Activated T-cell treated with anti-CD3 and anti-CD28 coated beads for 24 hours (primary cell): ENCODE results near the gene PCDHGC4.
A peak's percentile ranks its signal among the peaks of the same experiment; 100 is the strongest.

ENCODE experiments used
- DNase-seq: peaks from one replicate; pipeline ENCODE4 v3.0.0-alpha.2; 2020; ENCODE audit warnings: low read depth

The PCDHGC4 gene

GRCh38 chr5:141484641-141485311 lies at the start of gene PCDHGC4:
PCDHGC4 (plus strand) TSS chr5:141485030; CDS start chr5:141485174, 144 bp downstream.
- DNase-seq, result no peak

- no peak for DNase-seq
Observed at GRCh38 chr5:141437221-141437620, 47.6 kb upstream of the PCDHGC4 start.

- DNase-seq, result no peak
Observed at GRCh38 chr5:141439411-141440141, 45.3 kb upstream of the PCDHGC4 start.

- DNase-seq, result no peak
Observed at GRCh38 chr5:141440341-141440740, 44.5 kb upstream of the PCDHGC4 start.

DNA sequence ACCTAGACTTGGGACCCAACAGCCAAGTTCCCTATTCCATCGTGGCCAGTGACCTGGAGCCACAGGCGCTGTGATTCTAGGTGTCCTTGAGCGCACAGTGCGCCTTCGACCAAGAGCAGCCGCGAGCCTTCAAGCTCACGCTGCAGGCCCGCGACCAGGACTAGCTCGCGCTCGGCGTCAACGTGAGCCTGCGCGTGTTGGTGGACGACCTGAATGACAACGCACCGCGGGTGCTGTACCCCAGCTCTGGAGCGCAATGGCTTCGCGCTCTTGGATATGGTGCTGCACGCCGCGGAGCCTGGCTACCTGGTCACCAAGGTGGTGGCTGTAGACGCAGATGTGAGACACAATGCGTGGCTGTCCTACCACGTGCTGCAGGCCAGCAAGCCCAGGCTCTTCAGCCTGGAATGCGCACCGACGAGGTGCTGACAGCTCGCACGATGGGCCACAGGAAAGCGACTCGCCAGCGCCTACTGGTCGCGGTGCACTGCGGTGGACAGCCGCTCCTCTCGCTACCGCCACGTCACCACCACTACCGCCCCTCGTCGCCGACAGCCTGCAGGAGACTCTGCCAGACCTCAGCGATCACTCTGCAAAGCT lies 43.2 kb upstream of the PCDHGC4 start:
- DNase-seq, result no peak

DNA sequence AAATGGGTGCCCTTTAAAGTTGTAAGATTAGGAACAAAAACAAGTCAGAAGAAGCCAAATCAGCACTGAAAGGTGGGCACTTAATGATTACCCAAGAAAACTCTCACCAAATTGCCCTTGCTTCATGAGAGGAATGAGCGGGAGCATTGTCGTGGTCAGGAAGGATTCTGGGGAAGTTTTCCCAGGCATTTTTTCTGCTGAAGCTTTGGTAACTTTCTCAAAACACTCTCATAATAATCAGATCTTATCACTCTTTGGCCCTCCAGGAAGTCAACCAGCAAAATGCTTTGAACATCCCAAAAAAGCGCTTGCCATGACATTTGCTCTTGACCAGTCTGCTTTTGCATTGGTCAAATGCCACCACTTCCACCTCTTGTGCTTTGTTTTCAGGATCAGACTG lies 19.5 kb upstream of the PCDHGC4 start:
- no peak for DNase-seq

GRCh38 chr5:141475625-141476131 lies 9.2 kb upstream of the PCDHGC4 start, which contains the start of gene PCDHGC3:
PCDHGC3 (plus strand) TSS chr5:141475966; CDS start chr5:141476117, 151 bp downstream.
- peak; percentile 51 for DNase-seq

DNA sequence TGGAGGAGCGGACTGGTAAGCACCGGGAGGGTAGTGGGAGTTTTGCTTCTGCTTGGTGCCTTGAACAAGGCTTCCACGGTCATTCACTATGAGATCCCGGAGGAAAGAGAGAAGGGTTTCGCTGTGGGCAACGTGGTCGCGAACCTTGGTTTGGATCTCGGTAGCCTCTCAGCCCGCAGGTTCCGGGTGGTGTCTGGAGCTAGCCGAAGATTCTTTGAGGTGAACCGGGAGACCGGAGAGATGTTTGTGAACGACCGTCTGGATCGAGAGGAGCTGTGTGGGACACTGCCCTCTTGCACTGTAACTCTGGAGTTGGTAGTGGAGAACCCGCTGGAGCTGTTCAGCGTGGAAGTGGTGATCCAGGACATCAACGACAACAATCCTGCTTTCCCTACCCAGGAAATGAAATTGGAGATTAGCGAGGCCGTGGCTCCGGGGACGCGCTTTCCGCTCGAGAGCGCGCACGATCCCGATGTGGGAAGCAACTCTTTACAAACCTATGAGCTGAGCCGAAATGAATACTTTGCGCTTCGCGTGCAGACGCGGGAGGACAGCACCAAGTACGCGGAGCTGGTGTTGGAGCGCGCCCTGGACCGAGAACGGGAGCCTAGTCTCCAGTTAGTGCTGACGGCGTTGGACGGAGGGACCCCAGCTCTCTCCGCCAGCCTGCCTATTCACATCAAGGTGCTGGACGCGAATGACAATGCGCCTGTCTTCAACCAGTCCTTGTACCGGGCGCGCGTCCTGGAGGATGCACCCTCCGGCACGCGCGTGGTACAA lies 8.5 kb upstream of the PCDHGC4 start:
- DNase-seq, result no peak

- no peak for DNase-seq
Observed at GRCh38 chr5:141477044-141477575, 7.7 kb upstream of the PCDHGC4 start.

DNA sequence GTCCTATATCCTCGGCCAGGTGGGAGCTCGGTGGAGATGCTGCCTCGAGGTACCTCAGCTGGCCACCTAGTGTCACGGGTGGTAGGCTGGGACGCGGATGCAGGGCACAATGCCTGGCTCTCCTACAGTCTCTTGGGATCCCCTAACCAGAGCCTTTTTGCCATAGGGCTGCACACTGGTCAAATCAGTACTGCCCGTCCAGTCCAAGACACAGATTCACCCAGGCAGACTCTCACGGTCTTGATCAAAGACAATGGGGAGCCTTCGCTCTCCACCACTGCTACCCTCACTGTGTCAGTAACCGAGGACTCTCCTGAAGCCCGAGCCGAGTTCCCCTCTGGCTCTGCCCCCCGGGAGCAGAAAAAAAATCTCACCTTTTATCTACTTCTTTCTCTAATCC lies 7.0 kb upstream of the PCDHGC4 start:
- DNase-seq, result no peak

GRCh38 chr5:141478321-141478945 lies 6.4 kb upstream of the PCDHGC4 start:
- no peak for DNase-seq

DNA sequence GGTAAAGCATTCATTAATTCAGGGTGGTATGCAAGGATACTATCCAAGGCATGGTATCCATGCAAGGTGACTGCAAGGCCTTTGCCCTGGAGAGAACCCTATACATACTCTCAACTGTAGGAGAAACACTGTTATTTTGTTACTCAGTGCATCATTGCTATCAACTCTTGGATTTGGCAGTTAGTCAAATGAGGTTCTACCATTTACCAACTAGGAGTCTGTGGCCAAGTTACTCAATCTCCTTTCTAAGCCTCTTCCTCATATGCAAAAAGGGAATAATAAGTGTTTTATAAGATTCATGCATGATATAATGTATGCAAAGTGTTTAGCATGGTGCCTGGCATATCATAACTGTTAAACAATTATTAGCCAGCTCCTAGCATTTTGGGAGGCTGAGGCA lies 5.1 kb upstream of the PCDHGC4 start:
- DNase-seq, result no peak

- no peak for DNase-seq
Observed at GRCh38 chr5:141483902-141484301, 928 bp upstream of the PCDHGC4 start.

DNA sequence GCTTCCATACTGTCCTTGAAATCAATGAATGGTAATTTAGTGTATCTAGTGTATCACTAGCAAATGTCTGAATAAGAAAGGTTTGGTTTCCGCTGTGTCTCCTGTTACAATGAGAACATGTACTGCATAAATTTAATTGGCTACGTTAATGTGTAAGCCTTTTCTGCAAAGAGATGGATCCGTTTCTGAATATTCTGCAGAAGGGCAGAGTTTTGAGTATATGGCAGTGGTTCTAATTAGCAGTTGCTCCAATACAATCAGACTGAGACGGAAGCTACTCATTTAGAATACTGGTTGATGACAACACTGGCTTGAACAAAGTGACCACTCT lies 555 bp upstream of the PCDHGC4 start:
- no peak for DNase-seq

DNA sequence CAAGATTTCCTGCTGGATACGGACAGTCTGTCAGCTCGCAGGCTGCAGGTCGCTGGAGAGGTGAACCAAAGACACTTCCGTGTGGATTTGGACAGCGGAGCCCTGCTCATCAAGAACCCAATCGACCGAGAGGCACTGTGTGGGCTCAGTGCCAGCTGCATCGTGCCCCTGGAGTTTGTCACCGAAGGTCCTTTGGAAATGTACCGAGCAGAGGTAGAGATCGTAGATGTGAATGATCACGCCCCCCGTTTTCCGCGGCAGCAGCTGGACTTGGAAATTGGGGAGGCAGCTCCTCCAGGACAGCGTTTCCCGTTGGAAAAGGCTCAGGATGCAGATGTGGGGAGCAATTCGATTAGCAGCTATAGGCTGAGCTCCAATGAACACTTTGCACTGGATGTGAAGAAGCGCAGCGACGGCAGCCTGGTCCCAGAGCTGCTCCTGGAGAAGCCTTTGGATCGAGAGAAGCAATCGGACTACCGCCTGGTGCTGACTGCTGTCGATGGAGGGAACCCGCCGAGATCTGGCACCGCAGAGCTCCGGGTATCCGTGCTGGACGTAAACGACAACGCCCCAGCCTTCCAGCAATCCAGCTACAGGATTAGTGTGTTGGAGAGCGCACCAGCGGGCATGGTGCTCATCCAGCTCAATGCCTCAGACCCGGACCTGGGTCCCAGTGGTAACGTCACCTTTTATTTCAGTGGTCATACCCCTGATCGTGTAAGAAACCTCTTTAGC lies 658 bp downstream of the PCDHGC4 start:
- DNase-seq, result no peak

- no peak for DNase-seq
Observed at GRCh38 chr5:141486091-141486490, 1.3 kb downstream of the PCDHGC4 start.

DNA sequence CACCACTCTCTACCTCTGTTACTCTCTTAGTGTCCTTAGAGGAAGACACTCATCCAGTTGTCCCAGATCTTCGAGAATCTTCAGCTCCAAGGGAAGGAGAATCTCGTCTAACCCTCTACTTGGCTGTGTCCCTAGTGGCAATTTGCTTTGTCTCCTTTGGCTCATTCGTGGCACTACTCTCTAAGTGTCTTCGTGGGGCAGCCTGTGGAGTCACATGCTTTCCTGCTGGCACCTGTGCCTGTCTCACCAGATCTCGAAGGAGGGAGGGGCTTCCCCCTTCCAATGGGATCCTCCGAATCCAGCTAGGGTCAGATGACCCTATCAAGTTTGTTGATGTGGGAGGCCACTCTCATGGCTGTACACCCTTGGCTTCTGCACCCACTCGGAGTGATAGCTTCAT lies 2.3 kb downstream of the PCDHGC4 start:
- DNase-seq, result no peak

- no peak for DNase-seq
Observed at GRCh38 chr5:141488591-141489561, 4.0 kb downstream of the PCDHGC4 start, which contains the start of gene PCDHGC5. PCDHGC5 (plus strand) TSS chr5:141489081; CDS start chr5:141489241, 160 bp downstream.

GRCh38 chr5:141489841-141490240 lies 5.0 kb downstream of the PCDHGC4 start:
- DNase-seq, result no peak

- DNase-seq, result no peak
Observed at GRCh38 chr5:141490271-141490670, 5.4 kb downstream of the PCDHGC4 start.
